ENCODE results near the gene NMNAT2.

Gene NMNAT2

GRCh38 chr1:183215936-183216335, 202.2 kb downstream of the NMNAT2 start:
- DNase-seq, result no peak

DNA sequence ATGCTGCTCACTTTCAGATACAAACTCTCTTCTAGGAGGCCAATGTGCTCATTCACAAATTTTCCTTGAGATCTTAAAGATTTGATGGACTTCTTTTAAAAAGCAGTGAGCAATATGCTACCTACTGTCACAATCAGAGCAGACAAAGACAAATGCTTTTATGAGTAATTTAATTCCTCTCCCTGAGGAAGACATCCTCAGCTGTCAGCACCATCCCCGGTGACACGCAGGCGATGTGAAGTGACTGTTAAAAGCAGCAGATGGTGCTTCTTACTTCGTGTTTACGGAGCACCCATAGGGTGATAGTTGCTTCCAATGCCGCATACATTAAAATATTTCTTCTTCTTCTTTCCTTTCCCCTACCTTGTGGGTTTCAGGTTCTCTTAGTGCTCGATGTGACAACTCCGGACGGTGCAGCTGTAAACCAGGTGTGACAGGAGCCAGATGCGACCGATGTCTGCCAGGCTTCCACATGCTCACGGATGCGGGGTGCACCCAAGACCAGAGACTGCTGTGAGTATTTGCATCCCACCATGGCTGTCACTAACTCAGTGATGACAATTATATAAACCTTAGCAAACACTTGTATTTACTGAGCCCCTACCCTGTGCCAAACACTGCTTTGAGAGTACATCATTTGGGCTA, 203.0 kb downstream of the NMNAT2 start:
- DNase-seq, result peak in 7 of 56 donors; percentile 3 to 38 (median 9)

DNA sequence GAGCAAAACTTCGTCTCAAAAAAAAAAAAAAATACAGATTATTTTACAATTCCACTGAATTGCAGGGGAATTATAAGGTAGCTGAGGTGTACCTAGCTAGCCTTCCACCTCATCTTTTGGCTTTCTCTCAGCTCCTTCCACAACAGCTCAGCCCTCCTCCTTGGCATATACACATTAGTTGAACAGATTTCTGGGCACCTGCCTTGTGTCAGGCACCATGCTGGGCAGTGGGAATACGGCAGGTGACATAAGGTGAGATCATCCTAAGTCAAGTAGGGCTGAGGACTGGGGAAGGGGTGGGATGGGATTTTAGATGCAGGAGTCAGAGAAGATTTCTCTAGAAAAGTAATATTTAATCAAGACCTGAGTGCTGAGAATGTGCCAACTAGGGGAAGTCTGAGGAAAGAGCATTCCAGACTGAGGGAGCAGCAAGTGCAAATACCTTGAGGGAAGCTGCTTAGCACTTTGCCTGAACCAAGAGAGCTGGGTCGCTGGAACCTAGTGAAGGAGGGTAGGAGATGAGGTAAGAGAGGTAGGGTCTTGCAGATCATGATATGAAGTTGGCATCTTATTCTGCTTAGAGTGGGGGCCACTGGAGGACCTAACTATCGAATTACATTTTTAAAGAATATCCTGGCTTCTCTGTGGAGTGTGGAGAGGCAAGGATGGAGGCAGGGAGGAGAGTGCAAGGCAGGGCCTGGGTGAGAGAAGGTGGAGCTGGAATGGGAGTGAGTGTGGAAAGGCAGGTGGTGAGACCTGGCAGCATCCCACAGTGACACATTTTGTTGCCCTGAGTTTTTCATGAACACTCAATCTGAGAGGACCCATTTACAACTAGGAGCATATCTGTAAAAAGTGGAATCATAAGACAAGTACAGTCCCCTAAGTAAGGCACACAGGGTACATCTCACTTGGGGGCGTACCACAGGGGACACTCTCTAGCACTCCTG, 203.9 kb downstream of the NMNAT2 start:
- no peak for DNase-seq

DNA sequence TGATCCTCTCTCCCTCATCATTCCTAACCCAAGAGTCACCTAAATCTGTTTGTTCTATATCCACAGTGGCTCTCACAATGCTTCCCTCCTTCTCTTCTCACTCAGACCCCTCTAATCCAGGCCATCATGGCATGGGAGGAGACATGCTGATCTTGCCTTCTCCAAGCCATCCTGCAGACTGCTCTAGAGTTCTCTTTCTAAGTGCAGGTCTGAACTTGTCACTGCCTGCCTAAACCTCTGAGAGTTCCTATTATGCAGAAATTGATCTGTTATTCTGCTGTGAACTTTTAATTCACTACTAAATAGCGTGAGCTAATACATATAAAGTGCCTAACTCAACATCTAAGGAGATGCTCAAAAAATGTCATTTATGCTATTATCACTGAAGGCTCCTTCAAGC, 205.3 kb downstream of the NMNAT2 start:
- DNase-seq, result no peak

DNA sequence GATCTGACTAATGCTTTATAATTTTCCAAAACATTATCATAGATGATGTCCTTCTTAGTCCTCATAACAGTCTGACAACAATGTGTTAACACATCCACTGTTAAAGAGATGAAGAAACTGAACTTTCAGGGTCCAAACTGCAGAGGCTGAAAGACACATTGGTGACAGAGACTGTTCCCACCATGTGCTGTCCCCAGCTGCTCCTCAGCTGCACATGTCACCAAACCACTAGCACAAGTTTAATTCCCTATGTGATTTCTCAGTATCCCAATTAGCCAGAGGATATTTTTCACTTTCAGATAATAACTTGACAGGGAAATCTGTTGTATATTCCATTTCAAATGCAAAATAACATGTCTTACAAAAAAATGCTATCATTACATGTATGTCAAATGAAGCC, 207.5 kb downstream of the NMNAT2 start:
- no peak for DNase-seq

DNA sequence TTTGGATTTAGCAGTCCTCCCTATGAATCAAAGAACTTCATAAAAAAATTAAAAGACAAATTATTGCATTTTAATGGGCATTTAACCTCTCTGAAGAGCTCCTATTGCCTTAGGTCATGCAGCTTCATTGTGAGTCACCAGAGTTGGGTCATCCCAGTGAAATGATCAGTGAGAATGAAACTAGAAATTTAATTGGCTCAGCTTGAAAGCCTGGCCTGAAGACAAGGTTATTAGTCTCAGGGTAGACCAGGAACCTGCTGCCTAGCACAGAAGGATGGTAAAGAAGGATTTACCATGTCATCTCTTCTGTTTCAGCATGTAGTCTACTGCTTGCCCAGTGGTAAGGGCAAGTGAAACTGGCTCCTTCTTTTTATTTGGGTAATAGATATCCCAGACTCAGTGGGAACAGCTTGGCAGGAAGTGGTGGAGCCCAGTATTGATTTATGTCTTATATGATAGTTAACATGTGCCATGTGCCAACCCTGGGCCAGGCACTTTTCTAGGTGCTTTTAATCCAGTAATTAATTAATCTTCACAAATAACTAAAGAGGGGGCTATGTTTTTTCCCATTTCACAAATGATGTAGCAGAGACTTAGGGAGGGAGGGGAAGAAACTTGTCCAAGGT, 208.5 kb downstream of the NMNAT2 start:
- no peak for DNase-seq

GRCh38 chr1:183206538-183207122, 211.6 kb downstream of the NMNAT2 start:
- no peak for DNase-seq

- no peak for DNase-seq
Measured at GRCh38 chr1:183205196-183205781, 212.9 kb downstream of the NMNAT2 start.

- DNase-seq, result no peak
Measured at GRCh38 chr1:183203094-183203493, 215.1 kb downstream of the NMNAT2 start.

DNA sequence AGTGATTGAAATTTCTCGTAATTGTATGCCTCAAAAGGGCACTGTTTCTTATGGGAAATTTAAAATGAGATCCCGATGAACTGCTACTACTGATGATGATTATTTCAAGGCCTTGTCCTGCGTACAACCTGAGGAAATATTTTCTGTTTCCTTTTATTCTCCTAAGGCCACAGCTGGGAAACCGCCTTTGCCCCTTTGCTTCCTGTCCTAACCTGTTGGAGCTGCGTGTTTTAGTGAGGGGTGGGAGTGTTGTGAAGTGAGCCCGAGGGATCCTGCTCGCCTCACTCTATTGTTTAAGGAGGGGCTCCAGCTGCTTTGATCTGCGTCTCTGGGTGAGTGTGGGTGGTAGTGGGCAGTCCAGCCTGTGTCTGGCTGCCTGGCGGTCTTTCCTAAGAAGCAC, 217.7 kb downstream of the NMNAT2 start:
- DNase-seq, result no peak

GRCh38 chr1:183199304-183199703, 218.9 kb downstream of the NMNAT2 start:
- DNase-seq, result no peak

DNA sequence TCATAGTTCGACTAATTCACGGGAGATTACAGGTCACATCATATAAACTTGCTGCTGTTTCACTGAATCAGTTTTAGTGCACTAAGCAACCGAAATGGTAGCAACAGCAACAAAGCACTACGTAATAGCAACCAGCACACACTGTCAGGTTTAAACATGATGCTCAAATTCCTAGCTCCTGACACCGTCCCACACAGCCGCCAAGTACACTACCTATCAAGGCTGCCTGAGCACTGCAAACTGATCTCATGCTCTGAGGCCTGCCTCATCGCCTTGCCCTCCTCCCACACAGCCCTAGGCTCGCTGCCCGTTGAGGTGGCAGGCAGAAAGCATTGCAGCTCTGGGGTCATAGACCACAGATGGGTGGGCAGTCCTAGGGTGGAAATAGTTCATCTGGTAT, 219.7 kb downstream of the NMNAT2 start:
- DNase-seq, result no peak

All from amygdala (tissue), 56 donors.